ENCODE measurements around the gene AK4. TPM values are rescaled to one million over a fixed set of nuclear protein-coding genes. Genes with fewer than 3 reads are reported as not detected.

AK4 gene
- total and polyA plus RNA-seq, 4 donors = 52.3 to 106 (median 59.3) TPM

DNA sequence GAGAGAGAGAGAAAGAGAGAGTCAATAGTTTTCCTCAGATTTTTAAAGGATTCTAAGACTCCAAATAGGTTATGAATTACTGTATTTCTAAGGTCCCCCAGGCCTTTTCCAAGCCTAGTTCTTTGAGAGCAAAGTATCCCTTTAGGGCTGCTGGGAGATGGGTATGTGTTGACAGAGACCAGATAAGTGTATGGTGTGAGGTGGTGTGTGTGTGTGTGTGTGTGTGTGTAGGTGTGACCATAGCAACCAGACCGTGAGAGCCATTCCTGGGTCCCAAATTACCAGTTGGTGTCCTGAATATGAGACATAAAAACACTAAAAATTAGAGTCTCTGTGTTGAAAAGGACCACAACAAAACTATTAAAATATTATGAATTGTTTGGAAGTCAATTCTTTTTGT, 119.7 kb downstream of the AK4 start:
- no peak for DNase-seq (ENCODE audit: low spot score)
- Histone ChIP-seq H3K9me3 (ENCODE audit: control insufficient read depth in 4 of 4, low read length in 3 of 4) (no peaks in the 10 kb centered on the region), H3K27ac (ENCODE audit: low read depth in 1 of 2, low read length in 2 of 2) (no peak overlapping the region), H3K4me3 (ENCODE audit: low read depth in 1 of 3, low read length in 3 of 3) (no peak overlapping the region), H3K9ac (ENCODE audit: low read depth in 1 of 2, low read length in 2 of 2) (no peak overlapping the region), H3K4me1 (ENCODE audit: control insufficient read depth in 4 of 4, insufficient read depth in 4 of 4, low read length in 3 of 4) (peaks cover 4 to 14% (median 11%) of the 10 kb centered on the region in 4 donors), H3K27me3 (ENCODE audit: control insufficient read depth in 4 of 4, insufficient read depth in 4 of 4, low read length in 3 of 4) (peaks cover 0 to 6% (median 1%) of the 10 kb centered on the region in 4 donors), H3K36me3 (ENCODE audit: control insufficient read depth in 4 of 4, insufficient read depth in 3 of 4, low read depth in 1 of 4, low read length in 3 of 4) (no peaks in the 10 kb centered on the region)
- no peak for TF ChIP-seq FOXA2 (IDR thresholded peaks at IDR 0.05)
- TF ChIP-seq, protein P1, sequence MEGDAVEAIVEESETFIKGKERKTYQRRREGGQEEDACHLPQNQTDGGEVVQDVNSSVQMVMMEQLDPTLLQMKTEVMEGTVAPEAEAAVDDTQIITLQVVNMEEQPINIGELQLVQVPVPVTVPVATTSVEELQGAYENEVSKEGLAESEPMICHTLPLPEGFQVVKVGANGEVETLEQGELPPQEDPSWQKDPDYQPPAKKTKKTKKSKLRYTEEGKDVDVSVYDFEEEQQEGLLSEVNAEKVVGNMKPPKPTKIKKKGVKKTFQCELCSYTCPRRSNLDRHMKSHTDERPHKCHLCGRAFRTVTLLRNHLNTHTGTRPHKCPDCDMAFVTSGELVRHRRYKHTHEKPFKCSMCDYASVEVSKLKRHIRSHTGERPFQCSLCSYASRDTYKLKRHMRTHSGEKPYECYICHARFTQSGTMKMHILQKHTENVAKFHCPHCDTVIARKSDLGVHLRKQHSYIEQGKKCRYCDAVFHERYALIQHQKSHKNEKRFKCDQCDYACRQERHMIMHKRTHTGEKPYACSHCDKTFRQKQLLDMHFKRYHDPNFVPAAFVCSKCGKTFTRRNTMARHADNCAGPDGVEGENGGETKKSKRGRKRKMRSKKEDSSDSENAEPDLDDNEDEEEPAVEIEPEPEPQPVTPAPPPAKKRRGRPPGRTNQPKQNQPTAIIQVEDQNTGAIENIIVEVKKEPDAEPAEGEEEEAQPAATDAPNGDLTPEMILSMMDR (IDR thresholded peaks at IDR 0.05; ENCODE audit: low read depth, low read length, missing input control) = no peak
- no peak for TF ChIP-seq GABPA (IDR thresholded peaks at IDR 0.05 in 1 of 2, conservative IDR thresholded peaks at IDR 0.05 in 1 of 2)
- TF ChIP-seq, protein P2, sequence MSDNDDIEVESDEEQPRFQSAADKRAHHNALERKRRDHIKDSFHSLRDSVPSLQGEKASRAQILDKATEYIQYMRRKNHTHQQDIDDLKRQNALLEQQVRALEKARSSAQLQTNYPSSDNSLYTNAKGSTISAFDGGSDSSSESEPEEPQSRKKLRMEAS (IDR thresholded peaks at IDR 0.05) = no peak
- no peak for TF ChIP-seq EGR1 (IDR thresholded peaks at IDR 0.05; ENCODE audit: low read depth in 2 of 2)
- no peak for TF ChIP-seq TAF1 (conservative IDR thresholded peaks at IDR 0.05)
- TF ChIP-seq RXRA (IDR thresholded peaks at IDR 0.05) = no peak
- TF ChIP-seq FOXA1 (IDR thresholded peaks at IDR 0.05) = no peak
- TF ChIP-seq RAD21 (IDR thresholded peaks at IDR 0.05) = no peak
- TF ChIP-seq SP1 (IDR thresholded peaks at IDR 0.05) = no peak
- no peak for TF ChIP-seq HNF4A (conservative IDR thresholded peaks at IDR 0.05)
- no peak for TF ChIP-seq HNF4G (IDR thresholded peaks at IDR 0.05)
- no peak for TF ChIP-seq YY1 (IDR thresholded peaks at IDR 0.05)
- TF ChIP-seq, protein P3, sequence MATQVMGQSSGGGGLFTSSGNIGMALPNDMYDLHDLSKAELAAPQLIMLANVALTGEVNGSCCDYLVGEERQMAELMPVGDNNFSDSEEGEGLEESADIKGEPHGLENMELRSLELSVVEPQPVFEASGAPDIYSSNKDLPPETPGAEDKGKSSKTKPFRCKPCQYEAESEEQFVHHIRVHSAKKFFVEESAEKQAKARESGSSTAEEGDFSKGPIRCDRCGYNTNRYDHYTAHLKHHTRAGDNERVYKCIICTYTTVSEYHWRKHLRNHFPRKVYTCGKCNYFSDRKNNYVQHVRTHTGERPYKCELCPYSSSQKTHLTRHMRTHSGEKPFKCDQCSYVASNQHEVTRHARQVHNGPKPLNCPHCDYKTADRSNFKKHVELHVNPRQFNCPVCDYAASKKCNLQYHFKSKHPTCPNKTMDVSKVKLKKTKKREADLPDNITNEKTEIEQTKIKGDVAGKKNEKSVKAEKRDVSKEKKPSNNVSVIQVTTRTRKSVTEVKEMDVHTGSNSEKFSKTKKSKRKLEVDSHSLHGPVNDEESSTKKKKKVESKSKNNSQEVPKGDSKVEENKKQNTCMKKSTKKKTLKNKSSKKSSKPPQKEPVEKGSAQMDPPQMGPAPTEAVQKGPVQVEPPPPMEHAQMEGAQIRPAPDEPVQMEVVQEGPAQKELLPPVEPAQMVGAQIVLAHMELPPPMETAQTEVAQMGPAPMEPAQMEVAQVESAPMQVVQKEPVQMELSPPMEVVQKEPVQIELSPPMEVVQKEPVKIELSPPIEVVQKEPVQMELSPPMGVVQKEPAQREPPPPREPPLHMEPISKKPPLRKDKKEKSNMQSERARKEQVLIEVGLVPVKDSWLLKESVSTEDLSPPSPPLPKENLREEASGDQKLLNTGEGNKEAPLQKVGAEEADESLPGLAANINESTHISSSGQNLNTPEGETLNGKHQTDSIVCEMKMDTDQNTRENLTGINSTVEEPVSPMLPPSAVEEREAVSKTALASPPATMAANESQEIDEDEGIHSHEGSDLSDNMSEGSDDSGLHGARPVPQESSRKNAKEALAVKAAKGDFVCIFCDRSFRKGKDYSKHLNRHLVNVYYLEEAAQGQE (IDR thresholded peaks at IDR 0.05) = no peak
- WGBS = 82% methylated on average over 1 of the region's 1 CpG

DNA sequence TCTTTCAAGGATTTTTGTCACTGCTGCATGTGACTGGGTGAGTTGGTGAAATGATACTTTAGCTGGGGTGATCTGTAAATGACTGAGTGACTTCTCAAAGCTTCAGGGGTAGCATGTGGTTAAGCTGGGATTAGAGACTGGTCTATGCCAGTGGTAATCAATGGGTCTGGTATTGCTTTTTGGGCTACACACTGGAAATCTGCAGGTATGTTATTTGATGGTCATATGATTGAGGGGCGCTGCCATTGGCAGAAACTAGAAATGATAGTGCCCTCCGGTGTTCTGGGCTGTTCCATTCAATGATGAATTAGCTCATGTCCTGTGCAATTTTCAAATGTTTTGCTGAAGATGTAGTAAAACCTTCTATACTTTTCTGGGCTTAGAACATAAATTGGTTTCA, 121.6 kb downstream of the AK4 start:
- DNase-seq (ENCODE audit: low spot score) = no peak
- peaks cover 4 to 13% (median 10%) of the 10 kb centered on the region in 4 donors for H3K4me1 ChIP-seq (ENCODE audit: control insufficient read depth in 4 of 4, insufficient read depth in 4 of 4, low read length in 3 of 4)
- TF ChIP-seq FOXA2 (IDR thresholded peaks at IDR 0.05) (no peak), RAD21 (IDR thresholded peaks at IDR 0.05) (no peak), EGR1 (IDR thresholded peaks at IDR 0.05; ENCODE audit: low read depth in 2 of 2) (no peak), SP1 (IDR thresholded peaks at IDR 0.05) (no peak), JUND (IDR thresholded peaks at IDR 0.05) (no peak), NR2F2 (IDR thresholded peaks at IDR 0.05) (no peak)
- TF ChIP-seq, protein P4, sequence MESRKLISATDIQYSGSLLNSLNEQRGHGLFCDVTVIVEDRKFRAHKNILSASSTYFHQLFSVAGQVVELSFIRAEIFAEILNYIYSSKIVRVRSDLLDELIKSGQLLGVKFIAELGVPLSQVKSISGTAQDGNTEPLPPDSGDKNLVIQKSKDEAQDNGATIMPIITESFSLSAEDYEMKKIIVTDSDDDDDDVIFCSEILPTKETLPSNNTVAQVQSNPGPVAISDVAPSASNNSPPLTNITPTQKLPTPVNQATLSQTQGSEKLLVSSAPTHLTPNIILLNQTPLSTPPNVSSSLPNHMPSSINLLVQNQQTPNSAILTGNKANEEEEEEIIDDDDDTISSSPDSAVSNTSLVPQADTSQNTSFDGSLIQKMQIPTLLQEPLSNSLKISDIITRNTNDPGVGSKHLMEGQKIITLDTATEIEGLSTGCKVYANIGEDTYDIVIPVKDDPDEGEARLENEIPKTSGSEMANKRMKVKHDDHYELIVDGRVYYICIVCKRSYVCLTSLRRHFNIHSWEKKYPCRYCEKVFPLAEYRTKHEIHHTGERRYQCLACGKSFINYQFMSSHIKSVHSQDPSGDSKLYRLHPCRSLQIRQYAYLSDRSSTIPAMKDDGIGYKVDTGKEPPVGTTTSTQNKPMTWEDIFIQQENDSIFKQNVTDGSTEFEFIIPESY (IDR thresholded peaks at IDR 0.05) = no peak
- TF ChIP-seq, protein P2 (IDR thresholded peaks at IDR 0.05) = no peak
- TF ChIP-seq, protein P5, sequence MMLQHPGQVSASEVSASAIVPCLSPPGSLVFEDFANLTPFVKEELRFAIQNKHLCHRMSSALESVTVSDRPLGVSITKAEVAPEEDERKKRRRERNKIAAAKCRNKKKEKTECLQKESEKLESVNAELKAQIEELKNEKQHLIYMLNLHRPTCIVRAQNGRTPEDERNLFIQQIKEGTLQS (IDR thresholded peaks at IDR 0.05) = no peak
- TF ChIP-seq, protein P1 (IDR thresholded peaks at IDR 0.05; ENCODE audit: low read depth, low read length, missing input control) = no peak
- WGBS = 88% methylated on average over 2 of the region's 2 CpGs
- no peaks in the 10 kb centered on the region for H3K36me3 ChIP-seq (ENCODE audit: control insufficient read depth in 4 of 4, insufficient read depth in 3 of 4, low read depth in 1 of 4, low read length in 3 of 4)
- no peaks in the 10 kb centered on the region for H3K9me3 ChIP-seq (ENCODE audit: control insufficient read depth in 4 of 4, low read length in 3 of 4)
- H3K4me3 ChIP-seq (ENCODE audit: low read depth in 1 of 3, low read length in 3 of 3) = no peak overlapping the region
- peaks cover 0 to 6% (median 1%) of the 10 kb centered on the region in 4 donors for H3K27me3 ChIP-seq (ENCODE audit: control insufficient read depth in 4 of 4, insufficient read depth in 4 of 4, low read length in 3 of 4)
- no peak overlapping the region for H3K9ac ChIP-seq (ENCODE audit: low read depth in 1 of 2, low read length in 2 of 2)
- H3K27ac ChIP-seq (ENCODE audit: low read depth in 1 of 2, low read length in 2 of 2) = no peak overlapping the region
